ENCODE results near the gene IFT43.

- TF ChIP-seq CTCF (IDR thresholded peaks at IDR 0.05), result no peak
- no peak for TF ChIP-seq USF2 (CRISPR knock-in tag; IDR thresholded peaks at IDR 0.05)
- TF ChIP-seq ESRRA (CRISPR knock-in tag; IDR thresholded peaks at IDR 0.05; ENCODE audit: borderline replicate concordance), result no peak
- no peak for TF ChIP-seq TEAD4 (CRISPR knock-in tag; IDR thresholded peaks at IDR 0.05)
- TF ChIP-seq USF1 (CRISPR knock-in tag; IDR thresholded peaks at IDR 0.05), result no peak
- TF ChIP-seq CREB1 (CRISPR knock-in tag; IDR thresholded peaks at IDR 0.05), result no peak
- no peak for TF ChIP-seq FOXP4 (CRISPR knock-in tag; IDR thresholded peaks at IDR 0.05)
- no peak for TF ChIP-seq PREB (CRISPR knock-in tag; IDR thresholded peaks at IDR 0.05; ENCODE audit: borderline replicate concordance)
- TF ChIP-seq GABPB1 (CRISPR knock-in tag; IDR thresholded peaks at IDR 0.05), result no peak
- TF ChIP-seq CREM (CRISPR knock-in tag; IDR thresholded peaks at IDR 0.05), result no peak
- no peak for TF ChIP-seq JUN (CRISPR knock-in tag; IDR thresholded peaks at IDR 0.05)
- no peak for TF ChIP-seq KAT7 (CRISPR knock-in tag; IDR thresholded peaks at IDR 0.05; ENCODE audit: borderline replicate concordance)
Observed at GRCh38 chr14:75946785-75947184, 38.8 kb upstream of the IFT43 start.
